ENCODE data around the gene GTF2H4.

DNA sequence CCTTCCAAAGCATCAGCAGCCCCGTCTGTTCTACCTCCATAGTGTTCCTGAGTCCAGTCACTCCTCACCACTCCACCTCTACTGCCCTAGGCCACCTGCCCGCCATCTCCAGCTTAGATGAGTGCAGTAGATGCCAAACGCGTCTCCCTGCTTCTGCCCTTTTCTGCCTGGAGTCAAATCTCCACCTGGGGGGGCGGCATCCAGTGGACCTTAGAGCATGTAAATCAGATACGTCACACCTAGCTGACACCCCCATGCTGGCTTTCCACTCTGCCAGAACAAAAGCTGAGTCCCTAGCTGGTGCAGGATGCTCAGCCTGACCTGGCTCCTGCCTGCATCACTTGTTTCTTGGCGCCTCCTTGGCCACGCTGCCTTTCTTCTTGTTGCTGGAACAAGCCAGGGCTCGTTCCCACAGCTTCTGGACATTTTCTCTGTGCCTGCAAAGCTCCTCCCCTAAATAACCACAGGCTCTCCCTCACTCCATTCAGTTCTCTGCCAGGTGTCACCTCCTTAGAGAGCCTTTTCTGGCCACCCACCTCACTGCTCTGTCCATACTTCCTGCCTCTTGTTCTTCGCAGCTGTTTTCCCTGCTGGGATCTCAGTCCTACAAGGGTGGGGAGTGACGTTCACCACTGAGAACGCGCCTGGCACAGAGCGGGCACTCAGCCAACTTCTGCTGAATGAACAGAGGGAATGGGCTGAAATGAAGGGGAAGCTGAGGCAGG is 17.9 kb upstream of the GTF2H4 start:
- TF ChIP-seq CTCF (IDR thresholded peaks at IDR 0.05; ENCODE audit: poor library complexity) (no peak), EZH2 (IDR thresholded peaks at IDR 0.05; ENCODE audit: borderline replicate concordance) (no peak), EZH2phosphoT487 (IDR thresholded peaks at IDR 0.05; ENCODE audit: low read depth, severe bottlenecking, unreplicated experiment) (no peak)

All from hepatocyte (in vitro differentiated cells).